HTR-8/SVneo (cell line): ENCODE data around the gene SREBF1.
A peak's percentile ranks its signal among the peaks of the same experiment; 100 is the strongest.

ENCODE experiments used
- DNase-seq: peaks from one replicate; pipeline ENCODE4 v3.0.0; 2011; ENCODE audit warnings: low spot score, mixed read lengths; ENCODE audit not compliant: insufficient read length
- FAIRE-seq: peaks from 2 replicates; lab custom pipeline; 2011; peaks lifted over from hg19 to GRCh38; lab: Jason Lieb, UNC

SREBF1 gene

GRCh38 chr17:17767887-17768418 lies 68.8 kb downstream of the SREBF1 start:
- DNase-seq (no peak), FAIRE-seq (no peak)

- FAIRE-seq (no peak), DNase-seq (no peak)
Measured at GRCh38 chr17:17767154-17767869, 69.5 kb downstream of the SREBF1 start.

- FAIRE-seq (no peak), DNase-seq (no peak)
Measured at GRCh38 chr17:17766744-17767120, 70.1 kb downstream of the SREBF1 start.

- FAIRE-seq (no peak), DNase-seq (no peak)
Measured at GRCh38 chr17:17766077-17766743, 70.6 kb downstream of the SREBF1 start.

- DNase-seq, result no peak
- FAIRE-seq, result peak; percentile 76
Measured at GRCh38 chr17:17765359-17766076, 71.3 kb downstream of the SREBF1 start.

GRCh38 chr17:17763734-17764133 lies 73.1 kb downstream of the SREBF1 start:
- FAIRE-seq (no peak), DNase-seq (no peak)

GRCh38 chr17:17763136-17763535 lies 73.7 kb downstream of the SREBF1 start:
- FAIRE-seq (peak; percentile 51), DNase-seq (no peak)

- FAIRE-seq, result no peak
Measured at GRCh38 chr17:17762744-17763105, 74.1 kb downstream of the SREBF1 start.

More at GRCh38 chr17:17762744-17763105, 74.1 kb downstream of the SREBF1 start:
- no peak for DNase-seq
